Small intestine (tissue), 7 donors: ENCODE measurements around the gene FOSL1. TPM values are rescaled to one million over a fixed set of nuclear protein-coding genes. Genes with fewer than 3 reads are reported as not detected.
"Not testable (repeated sequence)": the region's sequence is repeated elsewhere in the genome, so short reads cannot be mapped to it uniquely, and the experiment has no call there.

Experiments used
- DNase-seq, 2 donors: peaks; one replicate each; pipeline versions ENCODE4 v3.0.0 to v3.0.0-alpha.2; 2013
- FAIRE-seq: peaks from 2 replicates; lab custom pipeline; 2012; peaks lifted over from hg19 to GRCh38; lab: Jason Lieb, UNC
- H3K27ac ChIP-seq, 3 donors: one replicate each; pipeline ENCODE4 v1.5.1; 2013; ENCODE audit warnings: low read length in 2 of 3, mild to moderate bottlenecking in 2 of 3, control low read depth in 1 of 3, inconsistent platforms in 1 of 3, low read depth in 1 of 3, moderate library complexity in 1 of 3
- H3K27me3 ChIP-seq, 3 donors: one replicate each; pipeline ENCODE4 v1.6.1; 2013; ENCODE audit warnings: low read length in 3 of 3, inconsistent platforms in 1 of 3; ENCODE audit not compliant: control insufficient read depth in 3 of 3, insufficient read depth in 3 of 3
- H3K36me3 ChIP-seq, 3 donors: one replicate each; pipeline ENCODE4 v1.6.1; 2013; ENCODE audit warnings: low read length in 3 of 3, inconsistent platforms in 1 of 3, low read depth in 1 of 3, mild to moderate bottlenecking in 1 of 3, moderate library complexity in 1 of 3; ENCODE audit not compliant: control insufficient read depth in 3 of 3, insufficient read depth in 2 of 3
- H3K4me1 ChIP-seq, 3 donors: one replicate each; pipeline ENCODE4 v1.6.1; 2013; ENCODE audit warnings: low read length in 2 of 3, inconsistent platforms in 1 of 3, low read depth in 1 of 3, mild to moderate bottlenecking in 1 of 3, moderate library complexity in 1 of 3; ENCODE audit not compliant: control insufficient read depth in 3 of 3, insufficient read depth in 2 of 3
- H3K4me3 ChIP-seq, 3 donors: one replicate each; pipeline ENCODE4 v1.5.1; 2013; ENCODE audit warnings: low read length in 3 of 3, control low read depth in 1 of 3, inconsistent platforms in 1 of 3, low read depth in 1 of 3, mild to moderate bottlenecking in 1 of 3, moderate library complexity in 1 of 3
- H3K9me3 ChIP-seq, 2 donors: one replicate each; pipeline ENCODE4 v1.6.1; 2013; ENCODE audit warnings: low read depth in 1 of 2, low read length in 1 of 2; ENCODE audit not compliant: control insufficient read depth in 2 of 2, insufficient read depth in 1 of 2
- WGBS, 3 donors: extraction: QIAGEN DNeasy Blood & Tissue Kit; methylation state at CpG; one replicate each; pipeline ENCODE4 v1.1.7; 2013; 5-methylcytosine and 5-hydroxymethylcytosine counted together
- polyA plus RNA-seq, 4 donors: library from polyadenylated mRNA; stranded (reverse) in 3 of 4; unstranded in 1 of 4; fragments of 200-250 nt in 3 of 4; fragments of 120-200 nt in 1 of 4; gene quantifications; one replicate each; pipeline versions ENCODE4 v1.2.1 to v1.2.3, GENCODE V29; 2013
- donor health status: healthy with polysubstance abuse.
- donor health status: control.
- donor health status: control.
- donor health status: Bipolar disorder and iron deficiency.
- donor health status: healthy.

Gene FOSL1
- polyA plus RNA-seq, 4 donors, result 0.04 to 5.2 (median 1.9) TPM

DNA sequence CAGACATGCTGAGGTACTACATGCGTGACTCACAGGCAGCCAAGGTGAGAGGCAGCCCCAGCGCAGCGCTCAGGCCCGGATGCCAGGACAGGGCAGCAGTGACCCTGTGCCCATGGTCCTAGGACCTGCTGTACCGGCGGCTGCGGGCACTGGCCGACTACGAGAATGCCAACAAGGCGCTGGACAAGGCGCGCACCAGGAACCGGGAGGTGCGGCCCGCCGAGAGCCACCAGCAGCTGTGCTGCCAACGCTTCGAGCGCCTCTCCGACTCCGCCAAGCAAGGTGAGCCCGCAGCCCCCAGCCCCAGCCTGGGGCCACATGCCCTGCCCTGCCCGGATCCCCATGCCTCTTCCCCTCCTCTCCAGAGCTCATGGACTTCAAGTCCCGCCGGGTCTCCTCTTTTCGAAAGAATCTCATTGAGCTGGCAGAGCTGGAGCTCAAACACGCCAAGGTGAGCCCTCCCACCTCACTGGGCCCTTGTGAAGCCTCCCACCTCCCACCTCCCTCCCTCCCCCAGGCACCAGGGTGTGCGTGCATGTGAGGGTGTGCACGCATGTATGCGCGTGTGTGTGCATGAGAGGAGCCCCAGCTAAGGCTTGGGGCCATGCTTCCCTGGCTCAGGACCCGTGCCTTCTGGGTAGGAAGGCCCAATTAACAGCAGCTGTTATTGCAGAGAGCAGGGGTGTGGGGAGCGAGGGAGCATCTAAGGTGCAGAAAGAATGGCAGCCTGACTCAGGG, 47.5 kb downstream of the FOSL1 start:
- FAIRE-seq (no peak), DNase-seq (peak in 1 of 2 donors; percentile 33)
- Histone ChIP-seq H3K27ac (peak overlapping the region; percentile 89 to 95 (median 93)), H3K36me3 (peaks cover 11 to 75% (median 28%) of the 10 kb centered on the region in 3 donors), H3K4me3 (peak overlapping the region in 1 of 3 donors; percentile 11), H3K9me3 (peaks cover 0 to 9% of the 10 kb centered on the region in 2 donors), H3K4me1 (peaks cover 0 to 70% (median 9%) of the 10 kb centered on the region in 3 donors), H3K27me3 (no peaks in the 10 kb centered on the region)
- 47 to 84% (median 51%) methylated on average over 31 to 33 of the region's 33 CpGs for WGBS, 3 donors

DNA sequence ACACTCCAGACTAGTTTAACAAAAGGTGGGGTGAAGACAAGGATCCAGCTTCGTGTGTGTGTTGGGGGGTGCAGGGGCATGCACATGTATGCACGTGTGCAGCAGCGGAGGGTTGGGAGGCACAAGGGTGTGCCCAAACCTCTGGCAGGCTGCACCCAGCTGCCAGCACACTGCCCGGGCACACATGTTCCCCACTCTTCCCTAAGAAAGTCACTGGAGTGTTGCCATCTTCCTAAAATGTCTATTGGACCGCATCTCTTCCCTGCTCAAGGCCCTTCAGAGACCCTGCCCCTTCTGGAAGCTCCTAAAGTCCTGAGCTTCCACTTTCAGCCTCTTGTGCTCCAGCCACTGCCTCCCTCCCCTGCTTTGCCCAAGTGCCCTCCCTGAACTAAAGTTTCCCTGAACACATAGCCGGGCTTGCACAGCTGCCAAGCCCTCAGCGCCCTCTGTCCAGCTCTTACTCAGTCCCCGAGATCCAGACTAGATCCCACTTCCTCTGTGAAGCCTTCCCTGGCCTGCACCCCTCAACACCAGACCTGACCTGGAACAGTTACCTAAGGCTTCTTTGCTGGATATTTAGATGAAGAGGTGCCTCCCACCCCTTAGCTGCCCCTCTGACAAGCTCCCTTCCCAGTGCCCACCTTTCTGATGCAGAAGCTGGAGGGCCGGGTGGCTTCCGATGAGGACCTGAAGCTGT, 48.2 kb downstream of the FOSL1 start:
- FAIRE-seq (no peak), DNase-seq (peak; percentile 11 to 34)
- H3K9me3 ChIP-seq, result peaks cover 0 to 9% of the 10 kb centered on the region in 2 donors
- H3K27me3 ChIP-seq, result no peaks in the 10 kb centered on the region
- H3K36me3 ChIP-seq, result peaks cover 11 to 73% (median 28%) of the 10 kb centered on the region in 3 donors
- peak overlapping the region; percentile 8 to 95 (median 89) for H3K27ac ChIP-seq
- peaks cover 0 to 70% (median 9%) of the 10 kb centered on the region in 3 donors for H3K4me1 ChIP-seq
- peak overlapping the region in 1 of 3 donors; percentile 11 for H3K4me3 ChIP-seq
- WGBS, 3 donors, result 41 to 77% (median 51%) methylated on average over 10 of the region's 10 CpGs

DNA sequence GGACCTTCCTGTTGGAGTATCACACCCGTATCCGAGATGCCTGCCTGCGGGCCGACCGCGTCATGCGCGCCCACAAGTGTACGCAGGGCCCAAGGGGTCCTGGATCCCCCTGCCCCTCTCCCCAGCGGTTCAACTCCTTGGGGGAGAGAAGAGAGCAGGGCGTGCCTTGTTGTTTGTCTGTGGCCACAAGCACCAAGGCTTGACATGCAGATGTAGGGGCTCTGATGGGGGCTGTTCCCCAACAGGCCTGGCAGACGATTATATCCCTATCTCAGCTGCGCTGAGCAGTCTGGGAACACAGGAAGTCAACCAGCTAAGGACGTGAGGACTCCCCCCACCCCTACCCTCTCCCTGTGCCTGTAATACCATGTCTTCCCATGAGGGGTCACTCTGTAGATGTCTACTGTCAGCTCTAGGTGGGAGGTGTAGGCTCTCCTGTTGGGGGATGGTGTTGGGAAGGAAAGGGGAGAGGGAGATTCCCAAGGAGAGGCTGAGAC, 49.1 kb downstream of the FOSL1 start:
- H3K9me3 ChIP-seq, result peaks cover 0 to 9% of the 10 kb centered on the region in 2 donors
- H3K36me3 ChIP-seq, result peaks cover 11 to 66% (median 27%) of the 10 kb centered on the region in 3 donors
- peak in 1 of 2 donors; percentile 47 for DNase-seq
- H3K27ac ChIP-seq, result peak overlapping the region in 2 of 3 donors; percentile 9 to 15
- peaks cover 0 to 65% (median 9%) of the 10 kb centered on the region in 3 donors for H3K4me1 ChIP-seq
- 89 to 93% (median 89%) methylated on average over 14 of the region's 14 CpGs for WGBS, 3 donors
- FAIRE-seq, result no peak
- no peak overlapping the region for H3K4me3 ChIP-seq
- H3K27me3 ChIP-seq, result no peaks in the 10 kb centered on the region

DNA sequence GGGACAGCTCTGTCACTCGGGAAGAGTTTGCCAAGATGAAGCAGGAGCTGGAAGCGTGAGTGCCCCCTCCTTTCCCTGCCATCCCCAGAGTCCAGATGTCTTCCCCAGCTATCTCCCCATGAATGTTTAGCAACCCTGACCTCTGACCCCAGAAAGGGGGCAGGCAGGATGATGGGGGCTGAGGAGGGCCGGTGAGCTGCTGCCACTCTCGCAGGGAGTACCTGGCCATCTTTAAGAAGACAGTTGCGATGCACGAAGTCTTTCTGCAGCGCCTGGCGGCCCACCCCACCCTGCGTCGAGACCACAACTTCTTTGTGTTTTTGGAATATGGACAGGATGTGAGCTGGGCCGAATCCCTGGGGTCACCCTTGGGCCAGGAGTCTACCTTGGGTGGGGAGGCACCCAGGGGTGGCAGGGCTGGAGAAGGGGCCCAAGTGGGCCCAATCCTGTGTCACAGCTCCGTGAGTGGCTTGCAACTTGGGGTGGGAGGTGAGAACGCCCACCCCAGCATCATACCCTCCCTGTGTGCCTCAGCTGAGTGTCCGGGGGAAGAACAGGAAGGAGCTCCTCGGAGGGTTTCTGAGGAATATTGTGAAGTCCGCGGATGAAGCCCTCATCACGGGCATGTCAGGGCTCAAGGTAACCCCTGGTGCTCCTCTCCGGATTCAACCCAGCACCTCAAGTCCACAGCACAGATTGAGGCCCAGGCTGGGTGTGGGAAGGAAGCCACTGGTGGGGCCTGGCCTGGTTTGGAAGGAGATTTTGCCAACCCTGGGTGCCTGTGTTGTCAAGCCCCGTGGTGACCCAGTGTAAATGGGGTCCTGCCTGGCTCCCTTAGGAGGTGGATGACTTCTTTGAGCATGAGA, 49.7 kb downstream of the FOSL1 start:
- Histone ChIP-seq H3K4me1 (peaks cover 0 to 58% (median 9%) of the 10 kb centered on the region in 3 donors), H3K27ac (no peak overlapping the region), H3K36me3 (peaks cover 11 to 59% (median 20%) of the 10 kb centered on the region in 3 donors), H3K27me3 (no peaks in the 10 kb centered on the region), H3K4me3 (no peak overlapping the region), H3K9me3 (peaks cover 0 to 9% of the 10 kb centered on the region in 2 donors)
- FAIRE-seq (no peak), DNase-seq (peak in 1 of 2 donors; percentile 21)
- 79 to 85% (median 85%) methylated on average over 20 of the region's 20 CpGs for WGBS, 3 donors

DNA sequence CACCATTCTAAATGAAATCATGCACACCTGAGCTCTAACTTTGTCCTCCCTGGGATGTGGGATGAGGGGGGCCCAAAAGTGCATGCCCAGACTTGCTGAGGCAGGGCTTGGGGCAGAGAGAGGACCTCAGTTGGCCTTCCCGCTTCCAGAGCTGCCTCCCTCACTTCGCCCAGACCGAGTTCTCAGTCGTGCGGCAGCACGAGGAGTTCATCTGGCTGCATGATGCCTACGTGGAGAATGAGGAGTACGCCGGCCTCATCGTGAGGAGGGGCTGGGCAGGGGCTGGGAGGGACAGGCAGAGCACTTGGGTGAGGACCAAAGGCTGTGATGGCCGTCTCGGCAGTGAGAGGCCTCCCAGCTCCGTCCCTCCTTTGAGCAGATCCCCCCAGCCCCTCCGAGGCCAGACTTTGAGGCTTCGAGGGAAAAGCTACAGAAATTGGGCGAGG, 50.4 kb downstream of the FOSL1 start:
- Histone ChIP-seq H3K27ac (no peak overlapping the region), H3K4me3 (no peak overlapping the region), H3K36me3 (peaks cover 6 to 53% (median 14%) of the 10 kb centered on the region in 3 donors), H3K9me3 (peaks cover 0 to 9% of the 10 kb centered on the region in 2 donors), H3K4me1 (peaks cover 0 to 52% (median 9%) of the 10 kb centered on the region in 3 donors), H3K27me3 (no peaks in the 10 kb centered on the region)
- DNase-seq (no peak), FAIRE-seq (no peak)
- 65 to 80% (median 79%) methylated on average over 16 of the region's 16 CpGs for WGBS, 3 donors

DNA sequence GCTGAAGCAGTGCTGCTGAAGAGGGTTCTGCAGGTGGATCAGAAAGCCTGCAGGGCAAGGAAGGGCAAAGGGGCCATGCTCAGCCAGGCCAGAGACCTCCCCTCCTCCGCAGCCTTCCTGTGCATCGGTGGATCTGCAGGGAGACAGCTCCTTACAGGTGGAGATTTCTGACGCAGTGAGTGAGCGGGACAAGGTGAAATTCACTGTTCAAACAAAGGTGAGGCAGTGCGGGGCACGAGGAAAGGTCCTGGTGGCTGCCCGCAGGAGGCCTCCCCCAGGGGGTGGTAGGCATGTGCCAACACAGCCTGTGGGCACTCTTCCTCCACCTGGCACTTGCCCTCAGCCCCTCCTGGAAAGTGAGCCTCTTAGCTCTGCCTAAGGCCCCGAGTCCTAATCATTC, 50.8 kb downstream of the FOSL1 start:
- Histone ChIP-seq H3K4me3 (no peak overlapping the region), H3K36me3 (peaks cover 4 to 48% (median 14%) of the 10 kb centered on the region in 3 donors), H3K27ac (no peak overlapping the region), H3K9me3 (peaks cover 0 to 9% of the 10 kb centered on the region in 2 donors), H3K27me3 (no peaks in the 10 kb centered on the region), H3K4me1 (peaks cover 0 to 51% (median 9%) of the 10 kb centered on the region in 3 donors)
- DNase-seq (peak in 1 of 2 donors; percentile 38), FAIRE-seq (no peak)
- 50 to 72% (median 50%) methylated on average over 8 of the region's 8 CpGs for WGBS, 3 donors

DNA sequence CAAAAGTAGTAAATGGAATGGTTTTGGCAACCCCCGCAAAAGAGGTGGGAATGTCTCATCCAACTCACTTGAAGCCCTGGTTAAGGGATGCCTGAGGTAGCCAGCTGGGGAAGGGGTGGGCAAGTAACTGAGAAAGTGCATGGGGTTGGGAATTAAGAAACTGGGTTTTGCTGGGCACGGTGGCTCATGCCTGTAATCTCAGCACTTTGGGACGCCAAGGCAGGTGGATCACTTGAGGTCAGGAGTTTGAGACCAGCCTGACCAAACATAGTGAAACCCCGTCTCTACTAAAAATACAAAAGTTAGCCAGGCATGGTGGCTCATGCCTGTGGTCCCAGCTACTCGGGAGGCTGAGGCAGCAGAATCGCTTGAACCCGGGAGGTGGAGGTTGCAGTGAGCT, 51.5 kb downstream of the FOSL1 start:
- WGBS, 3 donors, result 63 to 70% (median 67%) methylated on average over 7 of the region's 7 CpGs
- DNase-seq, FAIRE-seq, H3K27ac ChIP-seq, H3K4me3 ChIP-seq, H3K9me3 ChIP-seq, H3K27me3 ChIP-seq: not testable (repeated sequence)
- peaks cover 0 to 53% (median 9%) of the 10 kb centered on the region in 3 donors for H3K4me1 ChIP-seq
- peaks cover 4 to 42% (median 14%) of the 10 kb centered on the region in 3 donors for H3K36me3 ChIP-seq
